Measurements from ENCODE around the gene PATJ. TPM values are rescaled to one million over a fixed set of nuclear protein-coding genes. Genes with fewer than 3 reads are reported as not detected.

PATJ gene
- total and polyA plus RNA-seq, 2 of the 13 experiments (the other 11 are each of a cell fraction or from before 2014, with no cell fraction given) = 6.2 to 16.8 TPM

DNA sequence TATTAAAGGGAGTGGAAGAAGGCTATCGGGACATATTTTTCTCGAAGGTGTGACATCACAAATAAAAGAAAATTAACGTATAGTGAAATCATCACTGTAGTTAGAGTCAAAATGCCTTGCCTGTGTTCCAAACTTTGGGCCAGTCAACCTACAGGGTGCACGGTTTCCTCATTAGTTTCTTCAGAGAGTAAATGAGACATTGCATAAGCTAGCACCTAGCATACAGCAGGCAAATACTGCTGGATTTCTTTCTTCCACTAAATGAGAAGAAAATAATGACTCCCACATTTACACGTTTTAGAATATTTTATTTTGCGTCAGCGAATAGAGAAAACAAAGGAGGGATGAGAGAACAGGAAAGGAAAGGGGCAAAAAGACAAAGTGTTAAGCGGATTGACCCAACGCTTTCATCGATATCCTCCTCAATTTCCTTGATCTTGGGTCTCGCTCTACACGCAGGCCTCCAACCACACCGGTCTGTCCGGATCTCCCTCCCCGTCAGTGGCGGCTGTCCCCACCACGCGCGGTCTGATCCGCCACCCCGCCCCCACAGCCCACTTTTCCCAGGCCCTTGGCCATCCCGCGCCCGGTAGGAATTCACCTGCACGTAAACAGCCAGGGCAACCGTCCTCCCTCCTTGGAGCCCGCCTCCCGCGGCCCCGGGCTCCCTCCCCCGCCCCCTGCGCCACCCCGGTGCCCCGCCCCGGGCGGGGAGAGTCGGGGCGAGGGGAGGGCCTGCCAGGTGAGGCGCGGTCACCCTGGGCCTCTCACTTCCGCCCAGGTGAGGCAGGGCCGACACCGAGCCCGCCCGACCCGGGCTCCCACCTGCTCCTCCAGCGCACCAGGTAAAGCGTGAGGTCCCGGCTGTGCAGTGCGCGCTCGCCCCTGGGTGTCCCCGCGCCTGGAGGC, at the start of gene PATJ (continued):
- TF ChIP-seq, protein P1, sequence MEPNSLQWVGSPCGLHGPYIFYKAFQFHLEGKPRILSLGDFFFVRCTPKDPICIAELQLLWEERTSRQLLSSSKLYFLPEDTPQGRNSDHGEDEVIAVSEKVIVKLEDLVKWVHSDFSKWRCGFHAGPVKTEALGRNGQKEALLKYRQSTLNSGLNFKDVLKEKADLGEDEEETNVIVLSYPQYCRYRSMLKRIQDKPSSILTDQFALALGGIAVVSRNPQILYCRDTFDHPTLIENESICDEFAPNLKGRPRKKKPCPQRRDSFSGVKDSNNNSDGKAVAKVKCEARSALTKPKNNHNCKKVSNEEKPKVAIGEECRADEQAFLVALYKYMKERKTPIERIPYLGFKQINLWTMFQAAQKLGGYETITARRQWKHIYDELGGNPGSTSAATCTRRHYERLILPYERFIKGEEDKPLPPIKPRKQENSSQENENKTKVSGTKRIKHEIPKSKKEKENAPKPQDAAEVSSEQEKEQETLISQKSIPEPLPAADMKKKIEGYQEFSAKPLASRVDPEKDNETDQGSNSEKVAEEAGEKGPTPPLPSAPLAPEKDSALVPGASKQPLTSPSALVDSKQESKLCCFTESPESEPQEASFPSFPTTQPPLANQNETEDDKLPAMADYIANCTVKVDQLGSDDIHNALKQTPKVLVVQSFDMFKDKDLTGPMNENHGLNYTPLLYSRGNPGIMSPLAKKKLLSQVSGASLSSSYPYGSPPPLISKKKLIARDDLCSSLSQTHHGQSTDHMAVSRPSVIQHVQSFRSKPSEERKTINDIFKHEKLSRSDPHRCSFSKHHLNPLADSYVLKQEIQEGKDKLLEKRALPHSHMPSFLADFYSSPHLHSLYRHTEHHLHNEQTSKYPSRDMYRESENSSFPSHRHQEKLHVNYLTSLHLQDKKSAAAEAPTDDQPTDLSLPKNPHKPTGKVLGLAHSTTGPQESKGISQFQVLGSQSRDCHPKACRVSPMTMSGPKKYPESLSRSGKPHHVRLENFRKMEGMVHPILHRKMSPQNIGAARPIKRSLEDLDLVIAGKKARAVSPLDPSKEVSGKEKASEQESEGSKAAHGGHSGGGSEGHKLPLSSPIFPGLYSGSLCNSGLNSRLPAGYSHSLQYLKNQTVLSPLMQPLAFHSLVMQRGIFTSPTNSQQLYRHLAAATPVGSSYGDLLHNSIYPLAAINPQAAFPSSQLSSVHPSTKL (CRISPR knock-in tag; IDR thresholded peaks at IDR 0.05) = peak; percentile 24
- TF ChIP-seq, protein P2, sequence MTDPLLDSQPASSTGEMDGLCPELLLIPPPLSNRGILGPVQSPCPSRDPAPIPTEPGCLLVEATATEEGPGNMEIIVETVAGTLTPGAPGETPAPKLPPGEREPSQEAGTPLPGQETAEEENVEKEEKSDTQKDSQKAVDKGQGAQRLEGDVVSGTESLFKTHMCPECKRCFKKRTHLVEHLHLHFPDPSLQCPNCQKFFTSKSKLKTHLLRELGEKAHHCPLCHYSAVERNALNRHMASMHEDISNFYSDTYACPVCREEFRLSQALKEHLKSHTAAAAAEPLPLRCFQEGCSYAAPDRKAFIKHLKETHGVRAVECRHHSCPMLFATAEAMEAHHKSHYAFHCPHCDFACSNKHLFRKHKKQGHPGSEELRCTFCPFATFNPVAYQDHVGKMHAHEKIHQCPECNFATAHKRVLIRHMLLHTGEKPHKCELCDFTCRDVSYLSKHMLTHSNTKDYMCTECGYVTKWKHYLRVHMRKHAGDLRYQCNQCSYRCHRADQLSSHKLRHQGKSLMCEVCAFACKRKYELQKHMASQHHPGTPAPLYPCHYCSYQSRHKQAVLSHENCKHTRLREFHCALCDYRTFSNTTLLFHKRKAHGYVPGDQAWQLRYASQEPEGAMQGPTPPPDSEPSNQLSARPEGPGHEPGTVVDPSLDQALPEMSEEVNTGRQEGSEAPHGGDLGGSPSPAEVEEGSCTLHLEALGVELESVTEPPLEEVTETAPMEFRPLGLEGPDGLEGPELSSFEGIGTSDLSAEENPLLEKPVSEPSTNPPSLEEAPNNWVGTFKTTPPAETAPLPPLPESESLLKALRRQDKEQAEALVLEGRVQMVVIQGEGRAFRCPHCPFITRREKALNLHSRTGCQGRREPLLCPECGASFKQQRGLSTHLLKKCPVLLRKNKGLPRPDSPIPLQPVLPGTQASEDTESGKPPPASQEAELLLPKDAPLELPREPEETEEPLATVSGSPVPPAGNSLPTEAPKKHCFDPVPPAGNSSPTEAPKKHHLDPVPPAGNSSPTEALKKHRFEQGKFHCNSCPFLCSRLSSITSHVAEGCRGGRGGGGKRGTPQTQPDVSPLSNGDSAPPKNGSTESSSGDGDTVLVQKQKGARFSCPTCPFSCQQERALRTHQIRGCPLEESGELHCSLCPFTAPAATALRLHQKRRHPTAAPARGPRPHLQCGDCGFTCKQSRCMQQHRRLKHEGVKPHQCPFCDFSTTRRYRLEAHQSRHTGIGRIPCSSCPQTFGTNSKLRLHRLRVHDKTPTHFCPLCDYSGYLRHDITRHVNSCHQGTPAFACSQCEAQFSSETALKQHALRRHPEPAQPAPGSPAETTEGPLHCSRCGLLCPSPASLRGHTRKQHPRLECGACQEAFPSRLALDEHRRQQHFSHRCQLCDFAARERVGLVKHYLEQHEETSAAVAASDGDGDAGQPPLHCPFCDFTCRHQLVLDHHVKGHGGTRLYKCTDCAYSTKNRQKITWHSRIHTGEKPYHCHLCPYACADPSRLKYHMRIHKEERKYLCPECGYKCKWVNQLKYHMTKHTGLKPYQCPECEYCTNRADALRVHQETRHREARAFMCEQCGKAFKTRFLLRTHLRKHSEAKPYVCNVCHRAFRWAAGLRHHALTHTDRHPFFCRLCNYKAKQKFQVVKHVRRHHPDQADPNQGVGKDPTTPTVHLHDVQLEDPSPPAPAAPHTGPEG (CRISPR knock-in tag; IDR thresholded peaks at IDR 0.05) = peak; percentile 98
- TF ChIP-seq KDM5B (CRISPR knock-in tag; IDR thresholded peaks at IDR 0.05; ENCODE audit: borderline replicate concordance) = peak; percentile 14; the same call in 1 of the 2 replicates
- TF ChIP-seq HDAC1 (CRISPR knock-in tag; IDR thresholded peaks at IDR 0.05) = peak; percentile 41; the same call in 1 of the 2 replicates
- TF ChIP-seq, protein P3, sequence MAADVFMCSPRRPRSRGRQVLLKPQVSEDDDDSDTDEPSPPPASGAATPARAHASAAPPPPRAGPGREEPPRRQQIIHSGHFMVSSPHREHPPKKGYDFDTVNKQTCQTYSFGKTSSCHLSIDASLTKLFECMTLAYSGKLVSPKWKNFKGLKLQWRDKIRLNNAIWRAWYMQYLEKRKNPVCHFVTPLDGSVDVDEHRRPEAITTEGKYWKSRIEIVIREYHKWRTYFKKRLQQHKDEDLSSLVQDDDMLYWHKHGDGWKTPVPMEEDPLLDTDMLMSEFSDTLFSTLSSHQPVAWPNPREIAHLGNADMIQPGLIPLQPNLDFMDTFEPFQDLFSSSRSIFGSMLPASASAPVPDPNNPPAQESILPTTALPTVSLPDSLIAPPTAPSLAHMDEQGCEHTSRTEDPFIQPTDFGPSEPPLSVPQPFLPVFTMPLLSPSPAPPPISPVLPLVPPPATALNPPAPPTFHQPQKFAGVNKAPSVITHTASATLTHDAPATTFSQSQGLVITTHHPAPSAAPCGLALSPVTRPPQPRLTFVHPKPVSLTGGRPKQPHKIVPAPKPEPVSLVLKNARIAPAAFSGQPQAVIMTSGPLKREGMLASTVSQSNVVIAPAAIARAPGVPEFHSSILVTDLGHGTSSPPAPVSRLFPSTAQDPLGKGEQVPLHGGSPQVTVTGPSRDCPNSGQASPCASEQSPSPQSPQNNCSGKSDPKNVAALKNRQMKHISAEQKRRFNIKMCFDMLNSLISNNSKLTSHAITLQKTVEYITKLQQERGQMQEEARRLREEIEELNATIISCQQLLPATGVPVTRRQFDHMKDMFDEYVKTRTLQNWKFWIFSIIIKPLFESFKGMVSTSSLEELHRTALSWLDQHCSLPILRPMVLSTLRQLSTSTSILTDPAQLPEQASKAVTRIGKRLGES (CRISPR knock-in tag; IDR thresholded peaks at IDR 0.05; ENCODE audit: borderline replicate concordance) = no peak
- 0 out of 4 replicates have a peak, but pooled peaks of 1 of the 2 experiments have one; percentile 9 for TF ChIP-seq KLF16 (CRISPR knock-in tag; IDR thresholded peaks at IDR 0.05)
- TF ChIP-seq, protein P4, sequence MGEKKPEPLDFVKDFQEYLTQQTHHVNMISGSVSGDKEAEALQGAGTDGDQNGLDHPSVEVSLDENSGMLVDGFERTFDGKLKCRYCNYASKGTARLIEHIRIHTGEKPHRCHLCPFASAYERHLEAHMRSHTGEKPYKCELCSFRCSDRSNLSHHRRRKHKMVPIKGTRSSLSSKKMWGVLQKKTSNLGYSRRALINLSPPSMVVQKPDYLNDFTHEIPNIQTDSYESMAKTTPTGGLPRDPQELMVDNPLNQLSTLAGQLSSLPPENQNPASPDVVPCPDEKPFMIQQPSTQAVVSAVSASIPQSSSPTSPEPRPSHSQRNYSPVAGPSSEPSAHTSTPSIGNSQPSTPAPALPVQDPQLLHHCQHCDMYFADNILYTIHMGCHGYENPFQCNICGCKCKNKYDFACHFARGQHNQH (CRISPR knock-in tag; IDR thresholded peaks at IDR 0.05) = 0 out of 2 replicates have a peak, but pooled peaks have one; percentile 13
- TF ChIP-seq ZBTB7A (CRISPR knock-in tag; IDR thresholded peaks at IDR 0.05) = 0 out of 2 replicates have a peak, but pooled peaks have one; percentile 51
- no peak for TF ChIP-seq KLF9 (CRISPR knock-in tag; IDR thresholded peaks at IDR 0.05; ENCODE audit: low read depth)
